Epithelial cell of esophagus (primary cell): ENCODE data around the gene DIP2C.

Source experiments
- DNase-seq: peaks from one replicate; pipeline ENCODE4 v3.0.0; 2010; ENCODE audit warnings: low read depth
- H3K4me3 ChIP-seq: 2 replicates; pipeline ENCODE4 v1.5.1; 2011; ENCODE audit warnings: mild to moderate bottlenecking, low read length, control low read depth
- CTCF ChIP-seq: IDR thresholded peaks from 2 replicates; pipeline ENCODE4 v1.5.1; 2011; ENCODE audit warnings: low read depth, mild to moderate bottlenecking, low read length, control low read depth, inconsistent platforms; ENCODE audit not compliant: insufficient read depth; ENCODE audit errors: missing control alignments

The DIP2C gene

GRCh38 chr10:246431-246830 lies 443.0 kb downstream of the DIP2C start:
- DNase-seq = no peak
- no peak overlapping the region for H3K4me3 ChIP-seq
- no peak for TF ChIP-seq CTCF

GRCh38 chr10:244227-244626 lies 445.2 kb downstream of the DIP2C start:
- no peak for TF ChIP-seq CTCF
- H3K4me3 ChIP-seq = no peak overlapping the region
- no peak for DNase-seq

- no peak overlapping the region for H3K4me3 ChIP-seq
- no peak for DNase-seq
Observed at GRCh38 chr10:241966-242643, 447.4 kb downstream of the DIP2C start.

GRCh38 chr10:241451-241850 lies 448.0 kb downstream of the DIP2C start:
- no peak for DNase-seq

More at GRCh38 chr10:241966-242643, 447.4 kb downstream of the DIP2C start:
- no peak for TF ChIP-seq CTCF

GRCh38 chr10:239109-239508 lies 450.4 kb downstream of the DIP2C start:
- DNase-seq = peak; percentile 90
- peak; percentile 31 for TF ChIP-seq CTCF
- no peak overlapping the region for H3K4me3 ChIP-seq

More at GRCh38 chr10:241451-241850, 448.0 kb downstream of the DIP2C start:
- no peak overlapping the region for H3K4me3 ChIP-seq
- no peak for TF ChIP-seq CTCF

- DNase-seq = no peak
- no peak overlapping the region for H3K4me3 ChIP-seq
- TF ChIP-seq CTCF = no peak
Observed at GRCh38 chr10:235915-236314, 453.6 kb downstream of the DIP2C start.
